GM21423 (cell line): ENCODE measurements around the gene OR56A3.
"Not testable (repeated sequence)": the region's sequence is repeated elsewhere in the genome, so short reads cannot be mapped to it uniquely, and the experiment has no call there.

Experiments
- ATAC-seq: cut with Tn5 transposase; IDR thresholded peaks from one replicate; pipeline ENCODE4 v1.9.1; 2021; ENCODE audit warnings: mild to moderate bottlenecking, moderate library complexity; ENCODE audit not compliant: unreplicated experiment

The OR56A3 gene, protein sequence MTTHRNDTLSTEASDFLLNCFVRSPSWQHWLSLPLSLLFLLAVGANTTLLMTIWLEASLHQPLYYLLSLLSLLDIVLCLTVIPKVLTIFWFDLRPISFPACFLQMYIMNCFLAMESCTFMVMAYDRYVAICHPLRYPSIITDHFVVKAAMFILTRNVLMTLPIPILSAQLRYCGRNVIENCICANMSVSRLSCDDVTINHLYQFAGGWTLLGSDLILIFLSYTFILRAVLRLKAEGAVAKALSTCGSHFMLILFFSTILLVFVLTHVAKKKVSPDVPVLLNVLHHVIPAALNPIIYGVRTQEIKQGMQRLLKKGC

GRCh38 chr11:5941951-5942350 lies at the start of gene OR56A3:
OR56A3 (plus strand) TSS chr11:5942251; CDS start chr11:5947347, 5,096 bp downstream.
- no peak for ATAC-seq

DNA sequence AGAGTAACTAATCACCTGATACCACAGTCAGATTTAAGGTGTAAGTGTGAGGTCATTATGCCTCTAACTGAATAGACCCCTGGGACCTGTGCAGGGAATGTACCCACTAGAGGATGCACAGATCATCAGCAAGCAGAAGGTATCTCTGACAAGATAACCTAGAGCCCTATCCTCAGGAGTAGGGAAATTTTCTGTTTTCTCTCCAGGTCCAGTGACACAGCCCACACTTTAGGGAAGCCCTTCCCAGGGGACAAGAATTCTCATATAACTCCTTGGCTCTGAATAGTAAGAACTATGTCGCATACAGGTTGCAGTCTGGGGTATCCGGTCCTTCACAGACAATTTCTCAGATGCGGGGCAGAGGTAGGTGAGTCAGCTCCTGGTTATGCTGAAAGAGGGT lies 49.1 kb upstream of the OR56A3 start, which contains the start of gene OR52E5:
Gene OR52E5 (plus strand): TSS at position 301 of the 400 bp plus-strand sequence. CDS start 7,569 bp downstream, outside the sequence.
- no peak for ATAC-seq

DNA sequence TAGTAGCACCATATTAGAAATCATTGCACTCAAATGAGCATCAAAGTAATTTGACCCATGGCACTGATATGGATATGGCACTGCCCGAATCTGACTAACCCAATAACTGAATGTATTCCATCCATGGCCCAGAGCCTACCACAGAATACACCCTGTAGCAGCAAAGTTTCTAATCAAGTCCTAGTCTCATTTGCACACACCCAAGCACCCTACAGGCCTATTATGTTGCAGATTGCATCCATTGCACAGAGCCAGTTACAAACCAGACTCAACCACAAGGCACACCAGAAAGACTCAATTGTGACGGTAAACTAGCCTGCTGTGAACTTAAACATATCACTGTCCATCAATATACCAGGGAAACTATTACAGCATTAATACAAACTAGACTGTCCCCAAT lies 42.5 kb upstream of the OR56A3 start:
- no peak for ATAC-seq

DNA sequence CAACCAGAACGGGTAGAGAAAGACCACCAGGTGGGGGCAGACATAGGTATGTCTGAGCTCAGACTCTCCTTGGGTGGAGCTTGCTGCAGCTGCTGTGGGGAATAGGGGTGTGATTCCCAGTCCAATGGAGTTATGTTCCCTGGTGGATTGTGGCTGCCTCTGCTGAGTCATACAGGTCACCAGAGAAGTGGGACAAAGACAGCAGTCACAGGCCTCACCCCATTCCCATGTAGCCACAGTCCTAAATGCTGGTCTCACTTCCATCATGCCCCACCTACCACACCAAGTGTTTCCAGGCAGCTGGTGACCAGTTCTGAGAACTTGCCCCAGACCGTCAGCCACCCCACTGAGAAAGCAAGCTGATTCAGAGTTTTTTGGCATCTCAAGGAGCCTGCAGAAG lies 31.5 kb upstream of the OR56A3 start:
- no peak for ATAC-seq

GRCh38 chr11:5922749-5923426 lies 19.2 kb upstream of the OR56A3 start:
- peak; percentile 88 for ATAC-seq

DNA sequence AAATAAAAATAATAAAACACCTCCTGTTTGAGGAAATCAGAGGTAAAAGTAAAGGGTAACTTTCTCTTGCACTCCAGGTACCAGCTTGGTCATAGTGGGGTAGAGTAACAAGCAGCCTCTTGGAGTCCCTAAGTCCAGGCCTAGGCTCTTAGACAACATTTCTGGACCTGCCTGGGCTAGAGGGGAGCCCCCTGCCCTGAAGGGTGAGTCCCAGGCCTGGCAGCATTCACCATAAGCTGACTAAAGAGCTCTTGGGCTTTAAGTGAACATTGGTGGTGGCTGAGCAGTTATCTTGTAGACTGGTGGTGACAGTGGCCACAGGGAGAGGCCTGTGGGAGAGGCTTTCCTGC lies 18.6 kb upstream of the OR56A3 start:
- ATAC-seq: peak; percentile 42

DNA sequence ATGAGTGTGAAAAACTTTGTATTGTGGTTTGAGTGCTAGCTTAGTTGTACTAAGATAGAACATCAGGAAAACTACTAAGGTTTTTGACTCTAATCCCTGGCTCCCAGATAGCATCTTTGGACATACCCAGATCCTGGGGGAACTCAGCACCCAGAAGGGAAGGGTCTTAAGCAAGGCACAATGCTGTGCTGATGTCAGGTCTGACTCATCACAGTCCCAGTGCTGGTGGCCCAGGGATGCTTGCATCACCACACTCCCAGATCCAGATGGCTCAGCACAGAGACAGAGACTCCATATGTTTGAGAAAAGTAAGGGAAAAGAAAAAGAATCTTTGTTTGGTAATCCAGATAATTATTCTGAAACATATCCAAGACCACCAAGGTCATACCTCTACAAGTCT lies 18.3 kb upstream of the OR56A3 start:
- ATAC-seq: peak; percentile 29

GRCh38 chr11:5928271-5928670 lies 13.8 kb upstream of the OR56A3 start:
- ATAC-seq: no peak

GRCh38 chr11:5928811-5929210 lies 13.2 kb upstream of the OR56A3 start:
- no peak for ATAC-seq

DNA sequence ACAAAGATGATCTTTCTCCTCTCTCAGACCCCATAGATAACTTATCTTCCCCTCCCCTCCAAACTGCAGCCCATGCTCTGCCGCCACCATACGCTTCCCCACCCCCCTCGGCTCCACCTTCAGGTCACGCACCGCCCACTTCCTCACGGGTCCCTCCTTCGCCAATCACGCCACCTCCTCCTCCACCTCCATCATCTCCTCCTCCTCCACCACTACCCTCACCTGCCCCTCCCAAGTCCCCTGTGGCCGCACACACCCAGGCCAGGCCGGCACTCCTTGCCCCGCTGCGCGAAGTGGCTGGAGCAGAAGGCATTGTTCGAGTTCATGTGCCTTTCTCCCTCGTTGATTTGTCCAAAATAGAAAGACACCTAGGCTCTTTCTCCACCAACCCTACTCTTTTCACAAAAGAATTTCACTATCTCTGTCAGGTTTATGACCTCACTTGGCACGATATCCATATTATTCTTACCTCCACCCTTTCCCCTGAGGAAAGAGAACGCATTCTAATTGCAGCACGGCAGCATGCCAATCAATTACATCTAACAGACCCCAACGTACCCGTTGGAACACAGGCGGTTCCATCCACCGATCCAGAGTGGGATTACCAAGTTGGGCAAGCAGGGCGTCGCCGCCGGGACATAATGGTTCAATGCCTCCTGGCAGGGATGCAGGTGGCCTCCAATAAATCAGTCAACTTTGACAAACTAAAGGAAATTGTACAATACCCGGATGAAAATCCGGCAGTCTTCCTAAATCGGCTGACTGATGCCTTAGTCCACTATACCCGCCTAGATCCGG lies 12.3 kb upstream of the OR56A3 start:
- no peak for ATAC-seq

DNA sequence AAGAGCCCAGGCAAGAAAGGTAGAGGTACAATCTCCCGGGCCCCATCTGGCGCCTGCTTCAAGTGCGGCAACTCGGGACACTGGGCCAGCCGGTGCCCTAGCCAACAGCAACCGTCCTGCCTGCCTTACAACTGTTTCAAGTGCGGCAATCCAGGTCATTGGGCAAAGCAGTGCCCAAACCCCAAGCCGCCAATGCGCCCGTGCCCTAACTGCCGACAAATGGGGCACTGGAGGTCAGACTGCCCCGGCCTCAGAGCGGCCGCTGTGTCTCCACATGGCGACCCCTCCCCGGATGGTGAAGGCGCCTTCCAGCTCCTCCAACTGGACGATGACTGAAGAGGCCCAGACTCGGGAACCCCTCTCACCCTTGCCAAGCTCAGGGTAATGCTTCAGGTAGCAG lies 11.4 kb upstream of the OR56A3 start:
- no peak for ATAC-seq

GRCh38 chr11:5931061-5931460 lies 11.0 kb upstream of the OR56A3 start:
- no peak for ATAC-seq

DNA sequence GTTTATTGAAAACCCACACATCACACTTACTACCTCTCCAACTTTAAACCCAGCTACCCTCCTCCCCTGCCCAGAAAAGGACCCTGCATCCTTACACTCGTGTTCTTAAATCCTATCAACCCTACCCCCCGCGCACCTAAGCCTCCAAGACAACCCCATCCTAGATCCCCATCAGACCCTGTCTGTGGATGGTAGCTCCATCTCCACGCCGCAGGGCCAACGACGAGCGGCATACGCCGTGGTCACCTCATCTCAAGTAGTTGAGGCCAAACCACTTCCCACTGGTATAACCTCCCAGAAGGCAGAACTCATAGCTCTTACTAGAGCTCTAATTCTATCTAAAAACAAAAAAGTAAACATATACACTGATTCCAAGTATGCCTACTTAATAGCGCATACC lies 9.4 kb upstream of the OR56A3 start:
- no peak for ATAC-seq

- no peak for ATAC-seq
Observed at GRCh38 chr11:5933116-5933515, 8.9 kb upstream of the OR56A3 start.

DNA sequence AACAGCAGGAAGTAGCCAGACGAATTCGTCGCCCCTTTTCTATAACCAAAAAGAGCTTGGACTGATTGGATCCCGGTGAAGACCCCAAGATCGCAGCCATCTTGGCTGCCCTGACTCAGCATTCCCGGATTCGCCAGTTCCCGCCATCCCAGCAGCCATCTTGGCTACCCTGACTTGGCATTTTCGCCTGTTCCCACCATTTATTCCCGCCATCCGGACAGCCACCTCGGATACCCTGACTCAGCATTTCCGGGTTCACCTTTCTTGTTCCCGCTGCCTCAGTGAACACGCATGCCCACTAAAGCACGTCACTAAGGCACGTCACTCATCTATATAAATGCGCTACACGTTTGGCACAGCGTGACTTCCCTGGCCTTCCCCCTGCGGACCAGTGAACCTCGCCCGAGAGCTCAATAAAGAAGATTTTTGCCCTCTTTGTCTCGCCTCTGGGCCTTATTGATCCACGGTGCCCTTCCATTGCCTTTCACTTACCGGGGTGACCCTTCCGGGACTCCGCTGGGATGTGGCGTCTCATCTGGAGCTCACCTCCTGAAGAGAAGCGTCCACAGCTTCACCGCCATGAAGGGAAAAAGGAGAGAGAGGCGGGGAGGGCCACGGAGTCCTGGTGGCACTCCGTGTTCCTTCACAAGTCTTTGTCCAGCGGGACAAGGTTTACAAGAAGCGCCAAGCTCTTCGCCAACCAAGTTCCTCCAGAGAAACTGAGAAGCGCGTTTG lies 4.0 kb upstream of the OR56A3 start:
- ATAC-seq: no peak

- no peak for ATAC-seq
Observed at GRCh38 chr11:5938603-5938965, 3.5 kb upstream of the OR56A3 start.

GRCh38 chr11:5940748-5941147 lies 1.3 kb upstream of the OR56A3 start:
- no peak for ATAC-seq

- no peak for ATAC-seq
Observed at GRCh38 chr11:5955586-5955985, 13.5 kb downstream of the OR56A3 start.

DNA sequence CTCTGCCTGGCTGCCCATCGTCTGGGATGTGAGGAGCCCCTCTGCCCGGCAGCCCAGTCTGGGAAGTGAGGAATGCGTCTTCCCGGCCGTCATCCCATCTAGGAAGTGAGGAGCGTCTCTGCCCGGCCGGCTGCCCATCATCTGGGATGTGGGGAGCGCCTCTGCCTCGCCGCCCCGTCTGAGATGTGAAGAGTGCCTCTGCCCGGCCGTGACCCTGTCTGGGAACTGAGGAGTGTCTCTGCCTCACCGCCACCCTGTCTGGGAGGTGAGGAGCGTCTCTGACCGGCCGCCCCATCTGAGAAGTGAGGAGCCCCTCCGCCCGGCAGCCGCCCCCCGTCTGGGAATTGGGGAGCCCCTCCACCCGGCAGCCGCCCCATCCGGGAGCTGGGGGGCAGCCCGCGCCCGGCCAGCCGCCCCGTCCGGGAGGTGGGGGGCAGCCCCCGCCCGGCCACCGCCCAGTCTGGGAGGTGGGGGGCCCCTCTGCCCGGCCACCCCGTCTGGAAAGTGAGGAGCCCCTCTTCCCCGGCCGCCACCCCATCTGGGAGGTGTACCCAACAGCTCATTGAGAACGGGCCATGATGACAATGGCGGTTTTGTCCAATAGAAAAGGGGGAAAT lies 18.8 kb downstream of the OR56A3 start:
- ATAC-seq: not testable (repeated sequence)

DNA sequence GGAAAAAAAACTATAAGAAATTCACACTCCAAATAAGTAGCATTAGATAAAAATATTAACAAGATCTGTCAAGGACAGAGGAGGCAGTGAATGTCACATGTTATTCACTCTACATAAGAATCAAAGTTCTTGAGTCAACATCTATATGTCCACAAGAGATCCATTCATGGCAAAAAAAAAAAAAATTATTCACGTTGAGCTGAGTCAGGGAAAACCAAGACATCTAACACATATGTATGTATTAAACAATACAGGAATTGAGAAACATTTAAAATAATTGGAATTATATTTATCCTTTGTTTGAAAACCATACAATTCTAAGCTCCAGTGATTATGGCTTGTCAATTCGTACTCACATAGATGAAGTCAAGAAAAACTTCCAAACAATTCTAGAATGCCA lies 24.9 kb downstream of the OR56A3 start:
- ATAC-seq: no peak

DNA sequence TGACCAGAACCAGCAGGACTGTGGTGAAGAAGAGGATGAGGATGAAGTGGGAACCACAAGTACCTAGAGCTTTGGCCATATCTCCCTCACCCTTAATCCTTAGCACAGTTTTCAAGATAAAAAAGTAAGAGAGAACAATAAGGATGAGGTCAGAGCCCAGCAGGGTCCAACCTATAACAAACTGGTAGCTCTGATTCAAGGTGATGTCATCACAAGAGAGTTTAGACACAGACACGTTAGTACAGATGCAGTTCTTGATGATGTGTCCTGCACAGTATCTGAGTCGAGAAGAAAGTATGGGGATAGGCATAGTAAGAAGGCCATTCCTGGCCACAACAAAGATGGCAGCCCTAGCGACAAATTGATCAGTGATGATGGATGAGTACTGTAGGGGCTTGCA lies 25.7 kb downstream of the OR56A3 start:
- no peak for ATAC-seq
